ENCODE measurements around the gene KCNJ12. TPM values are rescaled to one million over a fixed set of nuclear protein-coding genes. Genes with fewer than 3 reads are reported as not detected.
"Not testable (repeated sequence)": the region's sequence is repeated elsewhere in the genome, so short reads cannot be mapped to it uniquely, and the experiment has no call there.

The KCNJ12 gene
- total RNA-seq, 1 donor from 2014 or later: 1.6 TPM

DNA sequence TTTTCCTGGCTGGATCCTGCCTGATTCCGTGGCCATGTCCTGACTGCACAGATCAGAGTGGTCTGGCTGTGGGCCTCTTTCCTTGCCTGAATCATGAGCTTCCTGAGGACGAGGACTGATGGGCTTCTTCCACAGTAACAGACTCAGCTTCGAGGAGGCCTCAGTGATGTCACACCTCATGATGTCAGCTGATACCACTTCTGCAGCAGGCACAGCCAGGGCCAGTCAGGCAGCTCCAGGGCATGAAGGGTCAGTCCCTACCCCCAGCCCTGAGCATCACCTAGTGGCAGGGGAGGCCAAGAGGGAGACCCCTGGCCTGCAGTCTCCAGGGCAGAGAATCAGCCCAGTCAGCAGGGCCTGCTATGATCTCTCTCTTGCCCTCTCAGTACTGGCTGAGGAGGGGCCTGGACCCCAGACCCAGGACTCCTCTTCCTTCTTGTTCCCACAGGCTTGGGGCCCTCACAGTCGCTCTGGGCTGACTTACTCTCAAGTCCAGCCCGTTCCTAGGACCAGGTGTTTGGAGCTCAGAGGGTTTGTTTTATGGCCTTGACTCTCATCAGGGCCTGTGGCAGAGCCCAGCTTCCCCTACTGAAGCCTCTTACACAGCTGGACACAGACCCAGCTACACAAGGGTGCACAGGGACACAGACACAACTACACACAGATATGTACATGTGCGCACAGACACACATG lies 26.7 kb upstream of the KCNJ12 start:
- not testable (repeated sequence) for DNase-seq (ENCODE audit: low spot score)

DNA sequence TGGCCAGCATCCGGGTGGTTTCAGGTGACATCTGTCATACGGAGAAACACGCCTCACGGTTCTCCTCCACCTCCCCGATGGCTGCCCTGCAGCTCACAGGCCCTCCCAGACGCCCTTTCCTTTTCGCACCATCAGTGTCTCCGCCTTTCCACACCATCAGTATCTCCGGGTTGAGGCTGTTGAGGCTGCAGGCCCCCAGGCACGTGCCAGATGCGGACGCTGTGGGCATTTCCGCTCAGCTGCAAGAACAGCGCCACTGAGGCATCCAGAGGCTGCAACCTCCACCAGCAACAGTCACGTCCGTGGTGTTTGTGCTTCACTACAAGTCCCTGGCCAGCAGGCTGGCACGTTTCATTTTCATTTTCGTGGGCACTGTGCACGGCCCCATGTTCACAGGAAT lies 25.7 kb upstream of the KCNJ12 start:
- not testable (repeated sequence) for DNase-seq (ENCODE audit: low spot score)

DNA sequence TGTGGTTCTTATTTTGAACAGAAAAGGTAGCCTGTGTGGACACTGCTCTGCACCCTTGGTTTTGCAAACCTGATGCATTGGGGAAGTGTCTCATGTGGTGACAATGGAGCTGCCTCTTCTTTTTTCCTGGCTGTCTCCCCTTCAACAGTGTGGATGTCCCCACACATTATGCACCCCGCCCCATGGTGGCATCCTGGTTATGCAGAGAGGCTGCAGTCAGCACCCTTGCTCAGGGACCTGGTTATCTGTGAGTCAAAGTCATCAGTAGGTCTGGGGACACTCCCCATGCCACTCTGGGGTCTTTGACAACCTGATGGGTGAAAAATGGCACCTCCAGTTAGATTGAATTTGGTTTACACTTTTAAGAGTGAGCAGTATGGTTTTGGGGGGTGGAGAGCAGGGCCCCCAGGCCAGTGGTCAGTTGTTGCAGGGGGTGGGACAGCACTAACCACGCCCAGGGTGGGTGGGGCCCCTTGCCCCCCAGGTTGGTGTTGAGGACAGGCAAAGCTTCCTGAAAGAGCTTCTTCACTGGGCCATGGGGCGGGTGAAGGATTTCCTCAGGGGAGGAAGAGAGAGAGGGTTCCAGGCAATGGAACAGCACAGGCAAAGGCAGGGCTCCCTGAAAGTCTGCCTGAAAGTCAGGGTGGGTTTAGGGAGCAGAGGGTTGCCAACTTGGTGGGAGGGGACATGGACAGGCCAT lies 24.6 kb upstream of the KCNJ12 start:
- no peak for DNase-seq (ENCODE audit: low spot score)

DNA sequence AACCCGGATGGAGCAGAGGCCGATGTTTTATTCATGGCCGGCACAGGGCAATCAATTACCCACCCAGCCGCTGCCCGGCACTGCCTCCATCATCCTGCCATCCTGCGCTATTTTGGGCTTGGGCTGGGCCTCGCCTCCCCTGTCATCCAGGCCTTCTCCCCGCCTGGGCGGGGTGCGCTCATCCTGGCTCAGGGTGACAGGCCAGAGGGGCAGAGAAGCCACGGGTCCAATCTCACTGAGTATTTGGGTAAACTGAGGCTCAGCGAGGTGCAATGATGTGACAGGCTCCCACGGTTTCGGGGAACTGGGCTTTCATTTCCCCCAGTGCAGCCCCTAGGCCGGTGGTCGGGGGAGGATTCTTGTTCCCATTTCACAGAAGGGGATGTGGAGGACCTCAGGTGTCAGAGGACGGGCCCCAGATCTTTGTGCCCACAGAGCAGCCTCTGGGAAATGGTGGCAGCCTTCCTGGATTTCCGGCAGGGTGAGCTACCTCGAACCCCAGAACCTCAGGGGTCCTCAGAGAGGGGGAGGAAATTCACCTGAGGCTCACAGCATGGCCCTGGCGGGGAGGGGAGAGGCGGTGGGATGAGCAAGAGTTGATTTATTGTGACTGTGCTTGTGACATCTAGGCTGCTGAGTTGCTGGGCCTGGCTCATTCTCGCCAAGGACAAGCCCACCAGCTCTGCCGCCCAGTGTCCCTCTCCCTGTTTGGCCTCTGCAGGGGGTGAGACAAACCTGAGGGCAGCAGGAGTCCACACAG lies 23.8 kb upstream of the KCNJ12 start:
- DNase-seq (ENCODE audit: low spot score): no peak

DNA sequence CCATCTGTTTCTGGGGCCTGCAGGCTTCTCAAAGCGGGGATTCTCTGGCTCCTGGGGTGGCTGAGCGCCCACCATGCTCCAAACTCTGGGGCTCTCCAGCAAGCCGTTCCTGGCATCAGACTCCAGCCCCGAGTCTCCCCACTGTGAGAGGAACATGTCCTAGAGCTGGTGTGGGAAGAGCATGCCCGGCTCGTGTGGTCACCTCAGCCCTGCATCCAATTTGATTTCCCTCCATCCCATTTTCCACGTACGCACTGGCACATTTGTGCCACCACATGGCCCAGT lies 23.2 kb upstream of the KCNJ12 start:
- no peak for DNase-seq (ENCODE audit: low spot score)

DNA sequence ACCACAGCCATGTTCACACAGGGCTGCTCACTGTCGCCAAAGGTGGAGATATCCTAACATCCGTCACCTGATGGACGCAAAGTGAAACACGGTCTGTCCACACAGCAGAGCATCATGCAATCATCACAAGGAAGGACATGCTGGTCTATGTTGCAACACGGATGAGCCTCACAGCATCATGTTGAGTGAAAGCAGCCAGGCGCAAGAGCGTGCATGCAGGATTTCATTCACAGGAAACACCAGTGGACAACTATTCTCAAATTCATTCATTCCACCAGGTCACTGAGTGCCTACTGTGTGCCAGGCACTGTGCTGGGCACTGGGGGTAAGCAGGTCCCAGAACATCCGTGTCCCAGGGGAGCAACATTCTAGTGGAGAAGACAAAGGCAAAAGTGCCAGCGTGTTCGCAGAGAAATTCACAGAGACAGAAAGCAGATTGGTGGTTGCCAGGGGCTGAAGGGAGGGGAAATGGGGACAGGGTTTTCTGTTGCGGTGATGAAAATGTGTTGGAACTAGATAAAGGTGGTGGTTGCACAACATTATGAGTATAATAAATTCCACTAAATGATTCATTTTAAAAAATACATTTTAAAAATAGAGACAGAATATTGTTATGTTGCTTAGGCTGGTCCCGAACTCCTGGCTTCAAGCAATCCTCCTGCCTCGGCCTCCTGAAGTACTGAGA lies 22.7 kb upstream of the KCNJ12 start:
- DNase-seq (ENCODE audit: low spot score): no peak

DNA sequence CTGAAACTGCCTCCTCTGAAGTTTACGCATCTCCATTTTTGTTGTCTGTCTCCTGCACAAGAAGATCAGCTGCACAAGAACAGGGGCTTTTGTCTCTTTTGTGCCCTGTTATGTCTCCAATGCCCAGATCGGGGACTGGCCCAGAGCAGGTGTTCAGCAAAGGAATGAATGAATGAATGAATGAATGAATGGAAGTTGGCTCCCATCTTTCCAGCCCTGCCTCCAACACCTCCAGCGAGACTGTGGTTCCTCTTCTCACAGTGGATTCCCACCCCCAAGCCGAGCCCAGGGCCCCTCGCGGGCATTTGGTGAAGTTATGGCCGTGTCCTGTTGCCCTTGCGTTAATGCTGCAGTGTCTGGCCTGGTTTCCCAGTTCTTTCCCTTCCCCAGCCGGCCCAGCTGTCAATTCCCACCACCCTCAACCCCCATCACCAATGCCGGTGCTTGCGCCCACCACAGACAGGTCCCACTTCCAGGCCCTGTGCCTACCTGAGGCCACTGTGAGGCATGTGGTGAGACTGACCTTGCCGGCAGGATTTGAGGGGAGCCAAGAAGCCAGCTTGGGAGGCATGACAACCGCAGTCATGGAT lies 21.3 kb upstream of the KCNJ12 start:
- no peak for DNase-seq (ENCODE audit: low spot score)

DNA sequence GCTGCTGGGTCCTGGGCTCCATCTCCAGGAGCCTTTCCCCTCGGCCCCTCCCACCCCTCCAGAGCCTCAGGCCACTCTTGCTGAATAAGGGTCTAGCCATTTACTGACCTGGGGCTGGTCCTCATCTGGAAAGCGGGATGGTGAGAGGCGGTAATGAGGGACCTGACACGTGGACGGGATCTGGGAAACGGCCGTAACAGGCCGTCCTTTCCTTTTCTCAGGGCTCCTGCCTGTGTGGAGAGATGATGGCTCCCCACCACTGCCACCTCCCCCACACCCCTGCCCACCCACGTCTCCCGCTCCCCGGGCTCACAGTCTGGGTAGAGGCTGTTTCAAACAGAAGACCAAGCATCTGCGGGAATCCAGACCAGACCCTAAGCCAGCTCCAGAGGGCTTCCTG lies 20.6 kb upstream of the KCNJ12 start:
- no peak for DNase-seq (ENCODE audit: low spot score)

DNA sequence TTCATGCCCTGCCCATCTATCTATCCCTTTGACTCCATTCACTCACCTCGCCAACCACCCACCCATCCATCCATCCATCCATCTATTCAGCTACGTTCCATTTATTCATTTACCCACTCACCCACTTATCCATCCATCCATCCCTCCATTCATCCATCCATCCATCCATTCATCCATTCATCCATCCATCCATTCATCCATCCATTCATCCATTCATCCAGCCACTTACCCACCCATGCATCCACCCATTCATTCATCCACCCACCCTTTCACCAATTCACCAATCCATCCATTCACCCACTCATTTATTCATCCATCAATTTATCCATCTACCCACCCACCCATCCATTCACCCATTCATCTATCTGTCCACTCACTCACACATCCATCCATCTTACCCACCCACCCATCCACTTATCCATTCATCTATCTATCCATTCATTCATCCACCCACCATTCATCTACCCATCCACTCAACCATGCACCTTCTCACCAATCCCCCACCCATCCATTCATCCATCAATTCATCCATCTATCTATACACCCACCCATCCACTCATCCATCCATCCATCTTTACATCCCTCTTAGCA lies 19.5 kb upstream of the KCNJ12 start:
- no peak for DNase-seq (ENCODE audit: low spot score)

DNA sequence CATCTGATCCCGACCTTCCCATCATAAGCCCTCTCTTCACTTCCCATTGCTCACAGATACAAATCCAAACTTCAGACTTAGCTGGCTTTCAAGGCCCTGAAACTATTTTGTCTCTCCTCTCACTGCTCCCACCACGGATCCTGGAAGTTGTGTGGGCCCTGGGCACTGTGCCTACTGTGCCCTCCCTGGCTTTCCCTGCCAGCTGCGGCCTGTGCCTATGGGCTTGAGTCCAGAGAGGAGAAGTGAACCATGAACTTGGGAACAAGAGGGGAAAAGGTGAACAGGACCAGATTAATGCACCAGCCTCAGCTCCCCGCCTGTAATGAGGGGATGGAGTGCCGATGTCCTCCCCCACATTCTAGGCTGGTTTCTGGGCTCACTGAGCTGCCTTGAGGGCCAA lies 18.9 kb upstream of the KCNJ12 start:
- DNase-seq (ENCODE audit: low spot score): no peak

DNA sequence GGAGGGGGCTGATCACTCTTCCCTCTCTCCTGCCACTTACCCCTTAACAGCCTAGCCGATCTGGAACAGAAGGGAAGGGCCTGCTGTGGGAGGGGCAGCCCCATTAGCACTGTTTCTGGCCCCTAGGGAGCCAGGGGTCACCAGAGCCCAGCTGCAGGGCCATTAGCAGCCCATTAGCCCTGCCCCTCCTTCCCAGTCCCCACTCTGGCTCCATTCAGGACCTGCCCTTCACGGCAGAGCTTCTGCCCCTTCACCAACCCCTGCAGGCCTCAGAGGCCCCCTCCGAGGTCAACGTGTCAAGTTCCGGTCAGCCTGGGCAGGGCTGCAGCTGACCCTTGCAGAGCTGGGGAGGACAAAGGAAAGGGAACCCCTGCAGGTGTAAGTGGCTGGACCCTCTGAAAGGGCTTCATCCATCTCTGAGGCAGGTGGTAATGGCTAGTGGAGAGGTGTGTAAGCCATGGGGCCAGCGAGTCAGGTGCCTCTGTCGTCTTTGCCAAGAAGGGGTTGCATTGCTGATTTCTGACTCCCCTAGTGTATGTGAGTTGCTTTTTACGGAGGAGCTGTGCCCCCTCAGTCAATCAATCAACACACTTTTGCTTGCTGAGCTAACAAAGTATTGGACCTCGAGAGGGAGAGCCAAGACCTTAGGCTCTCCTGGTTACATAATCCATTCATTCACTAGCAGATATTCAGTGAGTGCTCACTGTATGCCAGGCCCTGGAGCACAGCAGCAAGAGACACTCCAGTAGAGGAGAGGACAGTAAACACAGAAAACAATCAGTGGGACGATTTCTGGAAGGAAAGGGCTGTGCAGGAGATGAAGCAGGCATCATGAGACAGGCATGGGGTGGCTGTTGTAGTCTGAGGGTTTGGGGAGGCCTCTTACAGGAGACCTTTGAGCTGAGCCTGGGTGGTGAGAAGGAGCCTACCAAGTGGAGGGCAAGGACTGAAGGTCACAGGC lies 18.2 kb upstream of the KCNJ12 start:
- DNase-seq (ENCODE audit: low spot score): no peak

DNA sequence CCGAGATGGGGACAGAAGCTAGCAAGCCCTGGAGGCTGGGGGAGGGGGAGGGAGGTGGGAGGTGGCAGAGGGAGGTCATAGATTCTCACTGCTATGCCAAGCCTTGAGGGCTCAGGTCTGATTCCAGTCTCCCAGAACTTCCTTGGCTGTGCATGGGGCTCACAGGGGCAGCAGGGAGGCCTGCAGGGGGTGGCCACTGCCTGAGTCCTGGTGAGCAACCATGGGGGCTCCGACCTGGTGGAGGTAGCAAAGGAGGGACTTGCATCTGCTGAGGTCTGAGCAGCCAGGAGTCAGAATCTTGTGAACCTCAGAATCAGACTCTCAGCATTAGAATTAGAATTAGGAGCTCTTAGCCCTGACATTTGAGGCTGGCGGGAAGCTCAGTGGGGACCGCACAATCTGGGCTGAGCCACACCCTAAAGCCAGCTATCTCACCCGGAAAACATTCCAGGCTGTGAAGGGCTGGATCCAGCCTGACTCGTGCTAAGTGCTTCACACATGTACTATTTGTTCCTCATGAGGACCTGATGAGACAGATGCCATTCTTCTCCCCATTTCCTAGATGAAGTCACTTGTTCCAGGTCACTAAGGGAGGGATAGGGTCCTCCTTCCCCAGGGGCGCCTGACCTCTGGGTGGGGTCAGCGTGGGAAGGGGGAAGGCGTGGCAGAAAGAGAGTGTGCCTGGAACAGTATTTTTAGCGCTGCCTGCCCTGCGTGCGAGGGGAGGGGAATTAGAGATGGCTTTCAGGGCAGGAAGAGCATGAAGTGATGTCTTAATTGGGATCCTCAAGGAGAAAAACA lies 17.3 kb upstream of the KCNJ12 start:
- DNase-seq (ENCODE audit: low spot score): no peak

DNA sequence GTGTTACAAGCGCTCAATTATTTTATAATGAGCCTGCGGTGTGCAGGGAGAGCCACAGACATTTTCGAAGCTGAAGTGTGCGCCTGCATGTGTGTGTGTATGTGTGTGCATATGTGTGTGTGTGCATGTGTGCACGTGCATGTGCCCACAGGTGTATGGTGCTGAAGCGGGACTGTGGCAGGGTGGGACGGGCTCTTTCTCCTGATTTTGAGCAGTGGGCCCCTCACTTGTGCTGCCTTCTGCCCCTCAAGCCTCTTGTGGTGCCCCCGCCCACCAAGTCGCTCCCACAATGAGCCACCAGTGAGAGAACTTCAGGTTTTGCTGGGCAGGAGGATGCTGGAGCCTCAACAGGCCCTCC lies 16.7 kb upstream of the KCNJ12 start:
- no peak for DNase-seq (ENCODE audit: low spot score)

DNA sequence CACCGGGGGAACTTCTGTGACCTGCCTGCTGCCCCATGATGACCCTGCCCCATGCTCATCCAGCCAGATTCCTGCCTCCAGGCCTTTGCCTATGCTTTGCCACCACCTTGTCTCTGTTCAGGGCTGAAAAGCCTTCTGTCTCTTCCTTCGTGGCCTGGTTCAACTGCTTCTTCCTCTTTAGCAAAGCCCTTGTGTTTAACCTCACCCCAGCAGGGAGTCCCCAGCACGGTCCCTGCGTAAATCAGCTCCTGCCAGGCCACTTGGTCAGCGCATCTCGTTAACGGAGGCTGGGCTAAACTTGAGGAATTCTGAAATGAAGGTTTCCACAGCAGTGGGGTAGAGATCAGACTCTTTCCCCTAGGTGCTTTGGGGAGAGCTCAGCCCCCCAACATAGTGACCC lies 16.1 kb upstream of the KCNJ12 start:
- DNase-seq (ENCODE audit: low spot score): no peak

DNA sequence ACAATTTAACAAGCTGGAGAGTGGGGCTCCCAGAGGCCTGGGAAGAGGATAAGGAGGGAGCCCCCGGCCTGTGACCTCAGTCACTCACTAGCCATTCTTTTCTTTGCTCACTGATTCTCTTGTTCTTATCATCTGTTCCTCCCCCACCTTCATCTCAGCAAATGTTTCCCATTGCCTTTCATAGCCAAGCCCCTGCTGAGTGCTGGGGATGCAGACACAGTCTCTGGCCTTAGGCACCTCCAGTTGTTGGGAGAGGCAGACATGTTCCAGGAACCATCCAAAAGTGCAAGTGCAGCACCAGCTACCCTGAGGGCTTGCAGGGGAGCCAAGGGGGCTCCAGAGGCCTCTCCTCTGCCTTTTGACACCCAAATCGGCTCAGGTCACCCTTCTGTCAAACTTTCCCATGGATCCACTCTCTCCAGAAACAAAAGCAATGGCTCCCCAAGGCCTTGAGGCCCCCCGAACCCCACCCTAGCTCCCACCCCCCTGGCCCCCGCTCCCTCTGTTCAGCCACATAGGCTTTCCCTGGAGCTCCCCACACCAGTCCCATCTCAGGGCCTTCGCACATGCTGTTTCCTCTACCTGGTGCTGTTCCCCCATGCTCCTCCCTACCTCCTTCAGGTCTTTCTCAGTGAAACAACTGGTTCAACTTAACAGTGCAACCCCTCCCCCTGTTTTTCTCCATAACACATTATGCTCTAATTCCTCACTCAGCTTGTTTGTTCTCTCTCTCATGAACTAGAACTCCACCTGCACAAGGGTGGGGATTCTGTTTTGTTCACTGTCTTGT lies 14.9 kb upstream of the KCNJ12 start:
- no peak for DNase-seq (ENCODE audit: low spot score)

DNA sequence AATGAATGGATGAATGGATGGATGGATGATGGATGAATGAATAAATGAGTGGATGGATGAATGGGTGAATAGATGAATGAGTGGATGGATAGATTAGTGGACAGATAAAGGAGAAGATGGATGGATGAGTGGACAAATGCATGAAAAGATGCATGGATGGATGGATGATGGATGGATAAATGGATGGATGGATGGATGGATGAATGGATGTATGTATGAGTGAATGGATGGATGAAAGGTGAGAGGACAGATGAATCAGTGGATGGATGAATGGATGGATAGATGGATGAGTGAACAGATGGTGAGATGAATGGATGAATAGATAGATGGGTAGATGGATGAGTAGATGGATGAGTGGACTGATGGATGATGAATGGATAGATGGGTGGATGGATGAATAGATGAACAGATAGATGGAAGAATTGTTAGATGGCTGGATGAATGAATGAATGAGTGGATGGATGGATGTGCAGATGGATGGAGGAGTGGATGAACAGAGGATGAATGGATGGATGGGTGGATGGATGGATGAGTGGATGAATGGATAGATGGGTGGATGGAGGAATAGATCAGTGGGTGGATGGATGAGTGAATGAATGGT lies 13.7 kb upstream of the KCNJ12 start:
- no peak for DNase-seq (ENCODE audit: low spot score)

DNA sequence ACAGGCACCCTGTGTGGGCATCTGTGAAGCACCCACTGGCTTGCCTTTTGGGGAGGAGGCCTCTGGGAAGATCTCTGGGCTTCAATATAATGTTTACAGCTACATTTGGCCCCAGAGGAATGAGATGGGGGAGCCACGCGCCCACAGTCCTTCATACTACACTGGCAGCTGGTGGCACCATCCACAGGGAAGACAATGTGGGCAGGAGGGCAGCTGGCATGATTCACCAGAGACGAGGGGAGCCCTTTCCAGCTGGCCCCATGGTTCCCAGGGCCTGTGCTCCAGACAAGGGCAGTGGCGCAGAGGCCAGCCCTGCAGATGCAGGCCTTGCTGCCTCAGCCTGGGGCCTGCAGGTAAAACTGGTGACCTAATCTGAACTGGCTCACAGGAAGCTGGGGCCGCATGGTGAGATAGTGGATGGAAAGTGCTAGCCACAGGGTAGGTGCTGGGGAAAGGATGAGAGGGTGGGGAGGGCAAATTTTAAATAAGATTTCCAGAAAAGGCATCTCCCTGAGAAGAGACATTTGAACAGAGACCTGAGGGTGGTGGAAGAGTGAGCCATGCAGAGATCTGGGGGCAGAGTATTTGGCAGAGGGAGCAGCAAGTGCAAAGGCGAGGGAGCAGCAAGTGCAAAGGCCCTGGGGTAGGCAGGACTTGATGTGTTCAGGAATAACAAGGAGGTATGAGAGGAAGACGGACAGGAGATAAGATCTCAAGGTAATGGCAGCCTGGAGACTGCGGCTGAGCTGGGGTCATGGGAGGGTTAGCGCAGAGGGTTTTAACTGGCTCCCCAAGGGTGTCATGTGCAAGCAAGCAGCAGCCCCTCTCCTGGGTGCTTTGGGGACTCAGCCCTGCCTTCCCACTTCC lies 12.1 kb upstream of the KCNJ12 start:
- no peak for DNase-seq (ENCODE audit: low spot score)

DNA sequence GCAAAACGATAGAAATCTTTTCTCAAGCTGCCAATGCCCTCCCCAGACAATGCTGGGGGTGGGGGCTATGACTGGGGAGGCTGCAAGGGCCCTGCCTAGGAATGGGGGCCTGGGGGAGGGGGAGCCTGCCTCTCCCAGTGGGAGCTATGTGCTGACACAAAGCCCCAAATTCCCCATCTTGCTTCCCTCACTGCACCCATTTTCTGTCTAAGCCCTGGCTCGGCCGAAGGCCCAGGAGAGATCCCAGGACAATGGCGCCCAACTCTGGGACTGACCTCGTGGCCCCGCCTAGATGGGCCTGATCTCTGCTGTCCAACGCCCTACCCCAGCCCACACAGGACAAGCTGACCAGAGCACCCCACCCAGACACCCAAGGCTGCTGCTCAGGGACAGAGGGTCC lies 11.1 kb upstream of the KCNJ12 start:
- DNase-seq (ENCODE audit: low spot score): no peak

Data from ureter (tissue), 1 donor.